NB4 (cell line): ENCODE measurements around the gene SIN3A.

Source experiments
- CTCF ChIP-seq: IDR thresholded peaks from one replicate; pipeline ENCODE4 v1.5.1; 2012; ENCODE audit warnings: low read depth, low read length
- POLR2A ChIP-seq: IDR thresholded peaks from 2 replicates; pipeline ENCODE4 v1.6.1; 2011; ENCODE audit warnings: mild to moderate bottlenecking; ENCODE audit not compliant: insufficient read length; ENCODE audit errors: extremely low read depth

- TF ChIP-seq CTCF, result no peak
- no peak for TF ChIP-seq POLR2A
Observed at GRCh38 chr15:75338661-75339240, 112.7 kb downstream of the SIN3A start.
